H7 (cell line): ENCODE data around the gene PATJ. TPM values are rescaled to one million over a fixed set of nuclear protein-coding genes. Genes with fewer than 3 reads are reported as not detected.
"Not testable (repeated sequence)": the region's sequence is repeated elsewhere in the genome, so short reads cannot be mapped to it uniquely, and the experiment has no call there.

Experiments used
- DNase-seq: peaks from one replicate; pipeline ENCODE4 v3.0.0; 2012
- H3K27me3 ChIP-seq: 2 replicates; pipeline ENCODE4 v1.6.0; 2011; ENCODE audit warnings: mild to moderate bottlenecking, low read length; ENCODE audit not compliant: control insufficient read depth, insufficient read depth
- H3K36me3 ChIP-seq: replicated peaks from 2 replicates; pipeline ENCODE4 v1.5.1; 2011; ENCODE audit warnings: low read length; ENCODE audit not compliant: control insufficient read depth, insufficient read depth
- H3K4me3 ChIP-seq: 2 replicates; pipeline ENCODE4 v1.5.1; 2011; ENCODE audit warnings: low read depth, mild to moderate bottlenecking, control low read depth, low read length, moderate library complexity; ENCODE audit not compliant: insufficient read depth
- total RNA-seq: library from RNA; depleted of rRNA; stranded (reverse); fragments of >200 nt; shearing (Covaris generic); gene quantifications from 2 replicates; pipeline ENCODE4 v1.2.3, GENCODE V29; 2014

PATJ gene
- total RNA-seq, 1 experiment from 2014 or later = 15.8 TPM

- DNase-seq = peak; percentile 6
- Histone ChIP-seq H3K27me3 (no peaks in the 10 kb centered on the region), H3K36me3 (no peaks in the 10 kb centered on the region; the same call in 1 of the 2 replicates), H3K4me3 (no peak overlapping the region)
These were observed 127.4 kb downstream of the PATJ start for GRCh38 chr1:61869691-61870109.

GRCh38 chr1:61872206-61872605, 129.9 kb downstream of the PATJ start:
- DNase-seq = no peak
- Histone ChIP-seq H3K4me3 (no peak overlapping the region), H3K36me3 (no peaks in the 10 kb centered on the region), H3K27me3 (no peaks in the 10 kb centered on the region)

DNA sequence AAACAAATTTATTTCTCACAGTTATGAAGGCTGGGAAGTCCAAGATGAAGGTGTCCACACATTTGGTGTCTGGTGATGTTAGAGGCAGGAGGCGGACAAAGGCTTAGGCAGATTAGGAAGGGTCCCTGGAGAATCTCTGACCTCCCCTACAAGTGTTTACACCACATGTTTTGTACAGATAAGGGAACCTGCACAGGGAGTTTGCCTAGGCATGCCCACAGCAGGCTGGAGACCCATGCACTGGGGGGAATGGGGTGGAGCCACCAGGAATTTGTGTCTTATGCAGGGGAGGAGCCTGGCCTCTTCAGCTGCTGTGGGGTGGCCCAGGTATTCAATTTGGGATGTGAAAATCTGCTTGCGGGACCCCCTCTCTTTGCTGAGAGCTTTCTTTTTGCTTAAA, 131.3 kb downstream of the PATJ start:
- no peak for DNase-seq
- no peaks in the 10 kb centered on the region for H3K27me3 ChIP-seq
- H3K36me3 ChIP-seq = no peaks in the 10 kb centered on the region
- H3K4me3 ChIP-seq = no peak overlapping the region

GRCh38 chr1:61873994-61874393, 131.7 kb downstream of the PATJ start:
- no peak for DNase-seq
- H3K36me3 ChIP-seq = no peaks in the 10 kb centered on the region
- H3K4me3 ChIP-seq = no peak overlapping the region
- no peaks in the 10 kb centered on the region for H3K27me3 ChIP-seq

GRCh38 chr1:61875198-61875597, 132.9 kb downstream of the PATJ start:
- H3K36me3 ChIP-seq = no peaks in the 10 kb centered on the region
- H3K27me3 ChIP-seq = no peaks in the 10 kb centered on the region
- no peak overlapping the region for H3K4me3 ChIP-seq
- DNase-seq = no peak

GRCh38 chr1:61879887-61880474, 137.7 kb downstream of the PATJ start:
- not testable (repeated sequence) for H3K4me3 ChIP-seq, DNase-seq, H3K27me3 ChIP-seq, H3K36me3 ChIP-seq

DNA sequence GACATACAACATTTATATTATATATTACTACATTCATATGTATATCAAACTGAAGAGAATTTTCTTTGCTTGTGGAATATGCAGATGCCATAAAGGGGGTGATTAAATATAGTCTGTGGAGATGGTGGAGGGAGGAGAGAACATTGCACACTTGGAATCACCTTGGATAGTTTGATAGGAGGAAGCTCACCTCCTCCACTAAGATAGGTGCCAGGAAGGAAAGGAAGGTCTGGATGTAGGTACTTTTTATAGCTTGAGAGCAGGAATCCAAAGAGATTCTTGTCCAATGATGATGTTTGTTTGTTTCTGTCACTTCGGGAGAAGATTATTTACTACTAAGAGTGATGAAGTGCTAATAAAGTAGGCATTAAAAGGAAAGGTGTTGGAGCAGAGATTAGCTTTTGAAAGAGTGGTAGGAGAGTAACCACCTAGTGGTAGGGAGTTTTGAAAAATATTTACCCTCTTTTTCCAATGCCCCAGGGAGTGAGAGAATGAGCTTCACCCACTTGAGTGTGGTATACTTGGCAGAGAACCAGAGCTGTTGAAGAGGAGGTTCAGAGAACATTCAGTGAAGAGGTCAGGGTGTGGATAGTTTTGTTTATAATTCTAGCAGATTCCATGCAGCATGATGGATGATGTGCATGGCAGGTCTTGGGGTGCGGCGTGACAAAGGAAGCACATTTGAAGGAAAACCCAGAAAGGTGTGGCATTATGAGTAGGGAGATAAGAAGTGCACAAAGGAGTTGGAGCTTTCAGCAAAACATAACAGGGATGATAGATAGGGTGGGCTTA, 145.0 kb downstream of the PATJ start:
- Histone ChIP-seq H3K36me3 (peaks cover 2% of the 10 kb centered on the region), H3K27me3 (no peaks in the 10 kb centered on the region), H3K4me3 (no peak overlapping the region)
- no peak for DNase-seq

GRCh38 chr1:61887931-61888564, 145.8 kb downstream of the PATJ start:
- Histone ChIP-seq H3K36me3 (peaks cover 2% of the 10 kb centered on the region), H3K27me3 (no peaks in the 10 kb centered on the region), H3K4me3 (no peak overlapping the region)
- no peak for DNase-seq

GRCh38 chr1:61888808-61889207, 146.5 kb downstream of the PATJ start:
- Histone ChIP-seq H3K27me3 (no peaks in the 10 kb centered on the region), H3K36me3 (peaks cover 2% of the 10 kb centered on the region), H3K4me3 (no peak overlapping the region)
- DNase-seq = no peak

- H3K4me3 ChIP-seq, DNase-seq, H3K36me3 ChIP-seq: not testable (repeated sequence)
These were observed 148.2 kb downstream of the PATJ start for GRCh38 chr1:61890435-61890834.

DNA sequence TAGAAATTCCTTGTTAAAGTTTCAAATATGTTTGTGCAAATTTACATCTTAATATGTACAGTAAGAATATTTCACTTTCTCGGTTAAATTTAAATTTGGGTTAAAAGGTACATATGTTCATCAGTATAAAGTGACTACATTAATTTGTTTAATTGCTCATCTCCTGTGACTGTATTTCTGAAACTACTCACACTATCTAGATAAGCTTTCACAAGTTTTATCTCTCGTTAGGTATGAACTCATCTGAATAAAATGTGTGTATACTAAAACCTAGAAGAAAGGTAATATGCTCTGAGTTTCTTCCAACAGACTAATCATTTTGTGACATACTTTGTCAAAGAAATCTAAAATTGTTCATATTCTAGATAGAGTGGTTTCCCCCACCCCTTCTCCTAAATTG, 150.7 kb downstream of the PATJ start:
- no peak for DNase-seq
- Histone ChIP-seq H3K4me3 (no peak overlapping the region), H3K27me3 (no peaks in the 10 kb centered on the region), H3K36me3 (no peaks in the 10 kb centered on the region)

More at GRCh38 chr1:61890435-61890834, 148.2 kb downstream of the PATJ start:
- H3K27me3 ChIP-seq = not testable (repeated sequence)

DNA sequence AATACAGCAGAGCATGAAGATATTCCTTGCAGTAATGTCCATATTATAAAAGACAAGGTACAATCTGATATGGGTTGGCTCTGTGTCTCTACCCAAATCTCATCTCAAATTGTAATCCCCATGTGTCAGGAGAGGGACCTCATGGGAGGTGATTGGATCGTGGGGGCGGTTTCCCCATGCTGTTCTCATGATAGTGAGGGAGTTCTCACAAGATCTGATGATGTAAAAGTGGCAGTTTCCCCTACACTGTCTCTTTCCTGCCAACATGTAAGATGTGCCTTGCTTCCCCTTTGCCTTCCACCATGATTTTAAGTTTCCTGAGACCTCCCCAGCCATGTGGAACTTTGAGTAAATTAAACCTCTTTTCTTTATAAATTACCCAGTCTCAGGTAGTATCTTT, 152.0 kb downstream of the PATJ start:
- H3K27me3 ChIP-seq, H3K36me3 ChIP-seq, H3K4me3 ChIP-seq, DNase-seq: not testable (repeated sequence)

DNA sequence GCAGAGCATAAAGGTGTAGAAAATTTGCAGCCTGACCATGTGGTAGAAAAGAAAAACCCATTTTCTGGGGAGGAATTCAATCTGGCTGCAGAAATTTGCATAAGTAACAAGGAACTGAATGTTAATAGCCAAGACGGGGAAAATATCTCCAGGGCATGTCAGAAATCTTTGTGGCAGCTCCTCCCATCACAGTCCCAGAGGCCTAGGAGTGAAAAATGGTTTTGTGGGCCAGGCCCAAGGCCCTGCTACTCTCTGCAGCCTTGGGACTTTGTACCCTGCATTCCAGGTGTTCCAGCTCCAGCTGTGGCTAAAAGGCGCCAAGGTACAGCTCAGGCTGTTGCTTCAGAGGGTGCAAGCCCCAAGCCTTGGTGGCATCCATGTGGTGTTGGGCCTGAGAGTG, 152.9 kb downstream of the PATJ start:
- no peaks in the 10 kb centered on the region for H3K27me3 ChIP-seq
- no peak for DNase-seq
- no peak overlapping the region for H3K4me3 ChIP-seq

GRCh38 chr1:61898658-61899057, 156.4 kb downstream of the PATJ start:
- Histone ChIP-seq H3K27me3 (no peaks in the 10 kb centered on the region), H3K4me3 (no peak overlapping the region), H3K36me3 (no peaks in the 10 kb centered on the region; the same call in 1 of the 2 replicates)
- DNase-seq = no peak

More for the DNA sequence above, 152.9 kb downstream of the PATJ start:
- H3K36me3 ChIP-seq = no peaks in the 10 kb centered on the region

- Histone ChIP-seq H3K27me3 (no peaks in the 10 kb centered on the region), H3K4me3 (no peak overlapping the region), H3K36me3 (no peaks in the 10 kb centered on the region; the same call in none of the 2 replicates)
- DNase-seq = no peak
These were observed 162.1 kb downstream of the PATJ start for GRCh38 chr1:61904354-61904753.
